Urinary bladder (tissue), 4 donors: ENCODE measurements around the gene GOLPH3. TPM values are rescaled to one million over a fixed set of nuclear protein-coding genes. Genes with fewer than 3 reads are reported as not detected.

Source experiments
- DNase-seq: peaks from one replicate; pipeline ENCODE4 v3.0.0-alpha.2; 2015; ENCODE audit errors: extremely low spot score
- H3K27ac ChIP-seq: one replicate; pipeline ENCODE4 v1.5.1; 2013; ENCODE audit warnings: low read depth, mild to moderate bottlenecking, moderate library complexity
- H3K36me3 ChIP-seq: one replicate; pipeline ENCODE4 v1.6.1; 2013; ENCODE audit warnings: mild to moderate bottlenecking, moderate library complexity; ENCODE audit not compliant: insufficient read depth
- H3K4me1 ChIP-seq: one replicate; pipeline ENCODE4 v1.6.1; 2013; ENCODE audit warnings: mild to moderate bottlenecking, moderate library complexity; ENCODE audit not compliant: insufficient read depth
- H3K4me3 ChIP-seq: one replicate; pipeline ENCODE4 v1.5.1; 2013; ENCODE audit warnings: low read depth, low read length
- WGBS: extraction: QIAGEN DNeasy Blood & Tissue Kit; methylation state at CpG from one replicate; pipeline ENCODE4 v1.1.7; 2013; 5-methylcytosine and 5-hydroxymethylcytosine counted together
- polyA plus RNA-seq: library from polyadenylated mRNA; stranded (reverse); fragments of 200-250 nt; gene quantifications from one replicate; pipeline ENCODE4 v1.2.3, GENCODE V29; 2013
- small RNA-seq: library from RNA; depleted of rRNA; stranded (forward); fragments of <200 nt; gene quantifications from one replicate; pipeline ENCODE3, GENCODE V24; 2014
- total RNA-seq: library from RNA; depleted of rRNA; stranded (reverse); fragments of >200 nt; gene quantifications from one replicate; pipeline ENCODE4 v1.2.3, GENCODE V29; 2014
- donor health status: healthy with polysubstance abuse.
- donor health status: healthy.

Gene GOLPH3
- total and polyA plus RNA-seq, 2 donors = 68.6 to 73.1 TPM

- Histone ChIP-seq H3K27ac (no peak overlapping the region), H3K36me3 (no peaks in the 10 kb centered on the region), H3K4me1 (no peaks in the 10 kb centered on the region), H3K4me3 (no peak overlapping the region)
- peak; percentile 35 for DNase-seq
- WGBS = 36% methylated on average over 4 of the region's 4 CpGs
These were observed 97.1 kb downstream of the GOLPH3 start for GRCh38 chr5:32076699-32077695.

Small RNAs within 50 kb of the gene (small RNA-seq; reads per million reads assigned to genes)
- gene RF00019 = not detected

Other genes with a start within 250 kb of the GOLPH3 start
- gene MTMR12, start 138.6 kb upstream of the GOLPH3 start, total RNA-seq = 32.6 TPM
- gene MTMR12, start 138.6 kb upstream of the GOLPH3 start, polyA plus RNA-seq = 24.8 TPM